Measurements from ENCODE around the gene RNU1-4. TPM values are rescaled to one million over a fixed set of nuclear protein-coding genes. Genes with fewer than 3 reads are reported as not detected.
"Not testable (repeated sequence)": the region's sequence is repeated elsewhere in the genome, so short reads cannot be mapped to it uniquely, and the experiment has no call there.

The RNU1-4 gene
- total RNA-seq, 4 donors from 2014 or later = under 0.01 TPM

DNA sequence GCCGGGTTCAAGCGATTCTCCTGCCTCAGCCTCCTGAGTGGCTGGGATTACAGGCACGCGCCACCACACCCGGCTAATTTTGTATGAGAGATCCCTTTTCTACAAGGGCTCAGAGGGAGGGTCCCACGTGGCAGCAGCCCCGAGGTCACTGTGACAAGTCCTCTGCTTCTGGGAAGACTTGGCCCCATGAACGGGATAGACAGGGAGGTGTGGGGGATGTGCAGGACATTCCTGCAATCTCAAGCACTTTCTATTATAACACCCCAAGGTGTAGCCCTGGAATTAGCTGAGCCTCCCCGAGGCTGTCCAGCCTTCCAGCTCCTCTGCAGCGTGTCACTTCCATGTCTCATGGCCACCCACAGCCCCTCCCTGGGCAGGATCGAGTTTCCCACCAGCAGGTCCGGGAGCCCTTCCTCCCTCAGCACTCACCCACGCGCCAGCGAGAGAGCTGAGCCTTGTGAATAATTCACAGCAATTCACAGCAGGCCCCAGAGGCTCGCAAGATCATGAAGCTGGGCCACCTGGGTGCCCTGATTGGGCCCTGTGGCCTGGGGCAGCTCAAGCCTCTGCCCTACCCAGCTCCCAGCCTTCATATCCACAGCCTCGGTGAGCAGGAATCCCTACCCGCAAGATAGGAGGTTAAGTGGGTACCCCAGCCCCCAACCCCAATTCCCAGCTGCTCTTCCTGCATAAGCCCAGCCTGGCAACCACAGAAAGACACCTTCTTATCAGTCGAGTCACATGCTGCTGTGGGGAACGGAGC is 22.8 kb upstream of the RNU1-4 start:
- TF ChIP-seq CTCF (IDR thresholded peaks at IDR 0.05) (no peak), EP300 (IDR thresholded peaks at IDR 0.05) (no peak), POLR2A (IDR thresholded peaks at IDR 0.05) (no peak)
- WGBS, 2 donors = 53 to 56% methylated on average over 19 to 20 of the region's 20 CpGs

GRCh38 chr1:16718099-16718907 is 22.0 kb upstream of the RNU1-4 start:
- not testable (repeated sequence) for H3K4me1 ChIP-seq; DNase-seq (ENCODE audit: low spot score in 2 of 2); H3K9me3 ChIP-seq; H3K4me3 ChIP-seq; H3K27ac ChIP-seq; H3K36me3 ChIP-seq
- 87 to 92% methylated on average over 14 of the region's 14 CpGs for WGBS, 2 donors
- peaks cover 0 to 41% of the 10 kb centered on the region in 2 donors for H3K27me3 ChIP-seq

More for the DNA sequence above, 22.8 kb upstream of the RNU1-4 start:
- Histone ChIP-seq H3K27ac (no peak overlapping the region), H3K9me3 (no peaks in the 10 kb centered on the region), H3K4me3 (no peak overlapping the region), H3K4me1 (no peaks in the 10 kb centered on the region), H3K27me3 (peaks cover 0 to 41% of the 10 kb centered on the region in 2 donors), H3K36me3 (no peaks in the 10 kb centered on the region)
- DNase-seq (ENCODE audit: low spot score in 2 of 2) = no peak

DNA sequence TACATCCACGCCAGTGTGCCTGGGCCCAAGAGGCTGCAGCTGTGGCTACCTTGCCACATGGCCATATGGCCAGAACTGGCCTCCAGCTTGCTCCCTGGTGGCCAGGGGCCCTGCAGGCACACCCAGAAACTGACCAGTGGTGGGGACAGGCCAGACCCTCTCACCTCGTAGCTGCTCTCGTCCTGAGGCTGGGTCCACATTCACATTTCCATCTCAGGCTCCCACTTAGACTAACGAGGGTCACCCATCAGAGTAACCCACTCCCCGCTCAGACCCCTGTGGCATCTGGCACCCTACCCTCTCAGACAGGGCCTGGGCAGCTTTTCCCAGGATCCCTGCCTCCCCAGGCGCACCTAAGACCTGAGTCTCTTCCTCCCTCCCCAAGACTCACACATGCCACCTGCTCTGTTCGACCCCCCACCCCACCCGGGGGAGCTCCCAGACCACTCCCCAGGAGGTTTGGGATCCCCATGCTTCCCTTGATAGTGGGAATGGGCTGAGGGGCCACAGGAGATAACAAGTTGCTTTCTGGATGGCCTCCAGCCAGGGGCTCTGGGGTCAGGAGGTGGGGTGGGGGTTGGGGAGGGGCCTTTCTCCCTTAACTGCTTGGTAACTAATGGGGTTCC is 21.3 kb upstream of the RNU1-4 start:
- no peaks in the 10 kb centered on the region for H3K36me3 ChIP-seq
- no peaks in the 10 kb centered on the region for H3K4me1 ChIP-seq
- no peak overlapping the region for H3K4me3 ChIP-seq
- H3K27ac ChIP-seq = no peak overlapping the region
- TF ChIP-seq CTCF (IDR thresholded peaks at IDR 0.05) = no peak
- TF ChIP-seq EP300 (IDR thresholded peaks at IDR 0.05) = no peak
- no peak for TF ChIP-seq POLR2A (IDR thresholded peaks at IDR 0.05)
- DNase-seq (ENCODE audit: low spot score in 2 of 2) = no peak
- H3K27me3 ChIP-seq = peaks cover 0 to 46% of the 10 kb centered on the region in 2 donors
- WGBS, 2 donors = 91 to 92% methylated on average over 8 of the region's 8 CpGs
- no peaks in the 10 kb centered on the region for H3K9me3 ChIP-seq

DNA sequence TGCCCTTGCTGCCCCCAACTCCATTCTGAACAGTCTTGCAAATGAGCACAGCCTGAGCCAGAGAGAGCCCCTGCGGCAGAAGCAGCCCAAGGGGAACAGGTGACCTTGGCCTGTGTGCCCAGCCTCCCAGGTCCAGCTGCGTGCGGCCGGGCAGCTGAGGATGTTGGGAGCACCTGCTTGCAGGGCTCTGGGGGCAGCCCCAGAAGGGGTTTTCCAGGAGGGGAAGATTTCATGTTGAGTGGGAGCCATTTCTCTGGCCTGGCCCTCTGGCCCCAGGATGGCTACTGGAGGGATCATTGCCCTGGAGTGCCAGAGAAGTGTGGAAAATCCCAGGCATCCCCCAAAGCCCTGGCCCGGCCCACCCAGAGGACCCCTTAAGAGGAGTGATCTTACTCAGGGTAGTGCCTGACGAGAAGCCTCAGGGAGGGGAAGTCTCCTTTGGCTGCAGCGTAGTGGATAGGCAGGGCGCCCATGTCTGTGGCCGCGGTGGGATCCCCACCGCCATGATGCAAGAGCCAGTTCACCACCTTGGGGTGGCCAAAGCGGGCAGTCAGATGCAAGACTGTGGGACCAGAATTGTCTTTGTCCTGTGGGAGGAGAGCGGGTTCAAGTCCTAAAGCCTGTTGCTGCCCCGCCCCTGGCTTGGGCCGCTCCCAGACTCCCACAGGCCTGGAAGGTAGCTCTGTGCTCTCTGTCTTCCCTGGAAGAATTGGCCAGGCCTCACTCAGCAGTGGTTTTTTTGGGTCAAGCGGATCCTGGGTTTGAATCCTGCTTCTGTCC is 20.6 kb upstream of the RNU1-4 start:
- H3K4me3 ChIP-seq = no peak overlapping the region
- no peak for TF ChIP-seq POLR2A (IDR thresholded peaks at IDR 0.05)
- no peak for TF ChIP-seq EP300 (IDR thresholded peaks at IDR 0.05)
- no peak for TF ChIP-seq CTCF (IDR thresholded peaks at IDR 0.05)
- WGBS, 2 donors = 90 to 94% methylated on average over 16 of the region's 16 CpGs
- no peak overlapping the region for H3K27ac ChIP-seq
- H3K27me3 ChIP-seq = peaks cover 0 to 53% of the 10 kb centered on the region in 2 donors
- no peaks in the 10 kb centered on the region for H3K36me3 ChIP-seq
- no peak for DNase-seq (ENCODE audit: low spot score in 2 of 2)
- H3K4me1 ChIP-seq = no peaks in the 10 kb centered on the region
- H3K9me3 ChIP-seq = no peaks in the 10 kb centered on the region
